ENCODE results near the gene ARRDC2. TPM values are rescaled to one million over a fixed set of nuclear protein-coding genes. Genes with fewer than 3 reads are reported as not detected.

Gene ARRDC2
- total and polyA plus RNA-seq, 4 donors: 2.7 to 32.3 (median 6.5) TPM

GRCh38 chr19:17975032-17975431, 32.9 kb upstream of the ARRDC2 start:
- TF ChIP-seq RXRA (IDR thresholded peaks at IDR 0.05) (no peak), HNF4G (IDR thresholded peaks at IDR 0.05) (no peak), NR2F2 (IDR thresholded peaks at IDR 0.05) (no peak), YY1 (IDR thresholded peaks at IDR 0.05) (no peak), TAF1 (conservative IDR thresholded peaks at IDR 0.05) (no peak), GABPA (IDR thresholded peaks at IDR 0.05 in 1 of 2, conservative IDR thresholded peaks at IDR 0.05 in 1 of 2) (no peak), ZBTB33 (IDR thresholded peaks at IDR 0.05) (no peak), FOXA1 (IDR thresholded peaks at IDR 0.05) (no peak), JUND (IDR thresholded peaks at IDR 0.05) (no peak), RAD21 (IDR thresholded peaks at IDR 0.05) (no peak), ATF3 (IDR thresholded peaks at IDR 0.05) (no peak), EGR1 (IDR thresholded peaks at IDR 0.05; ENCODE audit: low read depth in 2 of 2) (no peak), MAX (IDR thresholded peaks at IDR 0.05) (no peak), HNF4A (conservative IDR thresholded peaks at IDR 0.05) (no peak)
- TF ChIP-seq, protein P1, sequence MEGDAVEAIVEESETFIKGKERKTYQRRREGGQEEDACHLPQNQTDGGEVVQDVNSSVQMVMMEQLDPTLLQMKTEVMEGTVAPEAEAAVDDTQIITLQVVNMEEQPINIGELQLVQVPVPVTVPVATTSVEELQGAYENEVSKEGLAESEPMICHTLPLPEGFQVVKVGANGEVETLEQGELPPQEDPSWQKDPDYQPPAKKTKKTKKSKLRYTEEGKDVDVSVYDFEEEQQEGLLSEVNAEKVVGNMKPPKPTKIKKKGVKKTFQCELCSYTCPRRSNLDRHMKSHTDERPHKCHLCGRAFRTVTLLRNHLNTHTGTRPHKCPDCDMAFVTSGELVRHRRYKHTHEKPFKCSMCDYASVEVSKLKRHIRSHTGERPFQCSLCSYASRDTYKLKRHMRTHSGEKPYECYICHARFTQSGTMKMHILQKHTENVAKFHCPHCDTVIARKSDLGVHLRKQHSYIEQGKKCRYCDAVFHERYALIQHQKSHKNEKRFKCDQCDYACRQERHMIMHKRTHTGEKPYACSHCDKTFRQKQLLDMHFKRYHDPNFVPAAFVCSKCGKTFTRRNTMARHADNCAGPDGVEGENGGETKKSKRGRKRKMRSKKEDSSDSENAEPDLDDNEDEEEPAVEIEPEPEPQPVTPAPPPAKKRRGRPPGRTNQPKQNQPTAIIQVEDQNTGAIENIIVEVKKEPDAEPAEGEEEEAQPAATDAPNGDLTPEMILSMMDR (IDR thresholded peaks at IDR 0.05; ENCODE audit: low read depth, low read length, missing input control): no peak
- TF ChIP-seq, protein P2, sequence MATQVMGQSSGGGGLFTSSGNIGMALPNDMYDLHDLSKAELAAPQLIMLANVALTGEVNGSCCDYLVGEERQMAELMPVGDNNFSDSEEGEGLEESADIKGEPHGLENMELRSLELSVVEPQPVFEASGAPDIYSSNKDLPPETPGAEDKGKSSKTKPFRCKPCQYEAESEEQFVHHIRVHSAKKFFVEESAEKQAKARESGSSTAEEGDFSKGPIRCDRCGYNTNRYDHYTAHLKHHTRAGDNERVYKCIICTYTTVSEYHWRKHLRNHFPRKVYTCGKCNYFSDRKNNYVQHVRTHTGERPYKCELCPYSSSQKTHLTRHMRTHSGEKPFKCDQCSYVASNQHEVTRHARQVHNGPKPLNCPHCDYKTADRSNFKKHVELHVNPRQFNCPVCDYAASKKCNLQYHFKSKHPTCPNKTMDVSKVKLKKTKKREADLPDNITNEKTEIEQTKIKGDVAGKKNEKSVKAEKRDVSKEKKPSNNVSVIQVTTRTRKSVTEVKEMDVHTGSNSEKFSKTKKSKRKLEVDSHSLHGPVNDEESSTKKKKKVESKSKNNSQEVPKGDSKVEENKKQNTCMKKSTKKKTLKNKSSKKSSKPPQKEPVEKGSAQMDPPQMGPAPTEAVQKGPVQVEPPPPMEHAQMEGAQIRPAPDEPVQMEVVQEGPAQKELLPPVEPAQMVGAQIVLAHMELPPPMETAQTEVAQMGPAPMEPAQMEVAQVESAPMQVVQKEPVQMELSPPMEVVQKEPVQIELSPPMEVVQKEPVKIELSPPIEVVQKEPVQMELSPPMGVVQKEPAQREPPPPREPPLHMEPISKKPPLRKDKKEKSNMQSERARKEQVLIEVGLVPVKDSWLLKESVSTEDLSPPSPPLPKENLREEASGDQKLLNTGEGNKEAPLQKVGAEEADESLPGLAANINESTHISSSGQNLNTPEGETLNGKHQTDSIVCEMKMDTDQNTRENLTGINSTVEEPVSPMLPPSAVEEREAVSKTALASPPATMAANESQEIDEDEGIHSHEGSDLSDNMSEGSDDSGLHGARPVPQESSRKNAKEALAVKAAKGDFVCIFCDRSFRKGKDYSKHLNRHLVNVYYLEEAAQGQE (IDR thresholded peaks at IDR 0.05): no peak
- WGBS: 85% methylated on average over 8 of the region's 8 CpGs
- H3K9ac ChIP-seq (ENCODE audit: low read depth in 1 of 2, low read length in 2 of 2): no peak overlapping the region
- no peaks in the 10 kb centered on the region for H3K36me3 ChIP-seq (ENCODE audit: control insufficient read depth in 4 of 4, insufficient read depth in 3 of 4, low read depth in 1 of 4, low read length in 3 of 4)
- H3K9me3 ChIP-seq (ENCODE audit: control insufficient read depth in 4 of 4, low read length in 3 of 4): no peaks in the 10 kb centered on the region
- no peak overlapping the region for H3K27ac ChIP-seq (ENCODE audit: low read depth in 1 of 2, low read length in 2 of 2)
- H3K4me1 ChIP-seq (ENCODE audit: control insufficient read depth in 4 of 4, insufficient read depth in 4 of 4, low read length in 3 of 4): no peaks in the 10 kb centered on the region
- DNase-seq (ENCODE audit: low spot score): no peak
- no peak overlapping the region for H3K4me3 ChIP-seq (ENCODE audit: low read depth in 1 of 3, low read length in 3 of 3)
- H3K27me3 ChIP-seq (ENCODE audit: control insufficient read depth in 4 of 4, insufficient read depth in 4 of 4, low read length in 3 of 4): peaks cover 0 to 2% (median 0%) of the 10 kb centered on the region in 4 donors

DNA sequence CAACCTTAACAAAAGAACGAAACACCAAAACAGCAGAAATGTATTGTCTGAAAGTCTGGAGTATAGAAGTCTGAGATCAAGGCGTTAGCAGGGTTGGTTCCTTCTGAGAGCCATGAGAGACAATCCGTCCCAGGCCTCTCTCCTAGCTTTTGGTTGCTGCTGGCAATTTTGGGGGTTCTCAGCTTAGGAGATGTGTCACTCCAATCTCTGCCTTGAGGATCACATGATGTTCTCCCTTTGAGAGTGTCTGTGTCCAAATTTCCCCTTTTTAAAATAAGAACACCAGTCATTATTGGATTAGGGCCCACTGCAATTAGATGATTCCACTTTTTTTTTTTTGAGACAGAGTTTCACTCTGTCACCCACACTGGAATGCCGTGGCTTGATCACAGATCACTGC, 30.9 kb upstream of the ARRDC2 start:
- no peak overlapping the region for H3K27ac ChIP-seq (ENCODE audit: low read depth in 1 of 2, low read length in 2 of 2)
- no peaks in the 10 kb centered on the region for H3K36me3 ChIP-seq (ENCODE audit: control insufficient read depth in 4 of 4, insufficient read depth in 3 of 4, low read depth in 1 of 4, low read length in 3 of 4)
- WGBS: 84% methylated on average over 4 of the region's 4 CpGs
- TF ChIP-seq NR2F2 (IDR thresholded peaks at IDR 0.05) (no peak), RAD21 (IDR thresholded peaks at IDR 0.05) (no peak), YY1 (IDR thresholded peaks at IDR 0.05) (no peak), HNF4A (conservative IDR thresholded peaks at IDR 0.05) (no peak), HNF4G (IDR thresholded peaks at IDR 0.05) (no peak), MAX (IDR thresholded peaks at IDR 0.05) (no peak), EGR1 (IDR thresholded peaks at IDR 0.05; ENCODE audit: low read depth in 2 of 2) (no peak), SP1 (IDR thresholded peaks at IDR 0.05) (no peak), GABPA (IDR thresholded peaks at IDR 0.05 in 1 of 2, conservative IDR thresholded peaks at IDR 0.05 in 1 of 2) (no peak)
- TF ChIP-seq, protein P1 (IDR thresholded peaks at IDR 0.05; ENCODE audit: low read depth, low read length, missing input control): no peak
- TF ChIP-seq, protein P2 (IDR thresholded peaks at IDR 0.05): no peak

More for the DNA sequence above, 30.9 kb upstream of the ARRDC2 start:
- no peaks in the 10 kb centered on the region for H3K9me3 ChIP-seq (ENCODE audit: control insufficient read depth in 4 of 4, low read length in 3 of 4)
- peaks cover 0 to 2% (median 0%) of the 10 kb centered on the region in 4 donors for H3K27me3 ChIP-seq (ENCODE audit: control insufficient read depth in 4 of 4, insufficient read depth in 4 of 4, low read length in 3 of 4)
- H3K9ac ChIP-seq (ENCODE audit: low read depth in 1 of 2, low read length in 2 of 2): no peak overlapping the region
- DNase-seq (ENCODE audit: low spot score): no peak
- H3K4me1 ChIP-seq (ENCODE audit: control insufficient read depth in 4 of 4, insufficient read depth in 4 of 4, low read length in 3 of 4): no peaks in the 10 kb centered on the region
- no peak overlapping the region for H3K4me3 ChIP-seq (ENCODE audit: low read depth in 1 of 3, low read length in 3 of 3)
